GM18867 (cell line): ENCODE results near the gene SNCA.

Source experiments
- ATAC-seq: cut with Tn5 transposase; IDR thresholded peaks from one replicate; pipeline ENCODE4 v1.9.1; 2021; ENCODE audit warnings: mild to moderate bottlenecking, moderate library complexity; ENCODE audit not compliant: unreplicated experiment

The SNCA gene

GRCh38 chr4:89836897-89837384, at the start of gene SNCA:
Gene SNCA (minus strand): TSS chr4:89837161. CDS start chr4:89835667, 1,494 bp downstream.
- ATAC-seq, result no peak

DNA sequence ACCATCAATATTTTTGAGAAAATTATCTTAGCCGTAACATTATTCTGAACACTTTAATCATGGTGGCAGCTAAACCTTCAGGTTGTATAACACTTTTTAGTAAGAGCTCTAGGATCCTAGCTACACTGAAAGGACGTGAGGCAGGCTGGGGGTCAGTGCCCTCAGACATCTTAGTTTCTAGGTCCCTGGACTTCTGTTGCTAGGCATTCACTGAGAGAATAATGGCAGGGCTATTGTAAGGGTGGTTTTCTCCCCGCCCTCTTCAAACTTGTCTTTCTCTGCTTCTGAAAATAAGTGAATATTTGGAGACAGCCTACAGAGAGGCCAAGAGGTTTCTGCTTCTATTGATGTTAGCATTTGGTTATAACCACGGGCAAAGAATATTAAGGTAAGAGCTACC, 42.3 kb upstream of the SNCA start:
- ATAC-seq, result no peak

DNA sequence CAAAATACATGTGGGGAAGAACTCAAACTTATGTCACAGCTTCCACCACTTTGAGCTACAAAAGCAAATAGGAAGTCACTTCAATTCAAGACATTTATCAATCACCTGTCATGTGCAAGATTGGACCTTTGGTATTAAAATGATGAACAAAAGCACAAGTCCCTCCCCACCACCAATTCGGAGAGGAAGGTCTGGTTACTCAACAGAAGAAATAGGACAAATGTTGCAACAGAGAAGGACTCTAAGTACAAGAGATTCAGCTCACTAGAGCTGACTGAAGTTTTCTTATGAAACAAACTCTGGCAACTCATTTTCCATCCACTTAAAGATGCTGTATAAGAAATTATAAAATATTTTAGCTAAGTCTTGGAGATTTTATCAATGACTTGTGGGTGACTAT, 41.6 kb upstream of the SNCA start:
- ATAC-seq, result no peak

GRCh38 chr4:89876548-89876947, 39.6 kb upstream of the SNCA start:
- no peak for ATAC-seq

DNA sequence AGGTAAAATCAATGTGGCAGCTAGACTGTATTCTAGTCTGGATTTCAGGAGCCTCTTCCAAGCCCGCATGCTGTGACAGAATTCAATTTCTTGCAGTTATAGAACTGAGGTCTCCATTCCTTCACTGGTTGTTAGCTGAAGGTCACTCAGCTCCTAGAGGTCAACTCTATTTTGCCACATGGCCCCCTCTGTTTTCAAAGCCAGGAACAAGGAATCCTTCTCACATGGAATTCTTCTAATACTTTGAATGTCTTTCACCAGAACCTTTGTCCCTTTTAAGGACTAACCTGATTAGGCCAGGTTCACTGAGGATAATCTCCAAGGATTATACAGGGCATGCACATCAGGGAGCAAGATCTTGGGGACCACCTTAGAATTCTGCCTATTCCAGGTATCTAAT, 34.2 kb upstream of the SNCA start:
- ATAC-seq, result no peak

GRCh38 chr4:89868999-89869589, 32.1 kb upstream of the SNCA start:
- no peak for ATAC-seq

GRCh38 chr4:89868276-89868675, 31.3 kb upstream of the SNCA start:
- ATAC-seq, result no peak

DNA sequence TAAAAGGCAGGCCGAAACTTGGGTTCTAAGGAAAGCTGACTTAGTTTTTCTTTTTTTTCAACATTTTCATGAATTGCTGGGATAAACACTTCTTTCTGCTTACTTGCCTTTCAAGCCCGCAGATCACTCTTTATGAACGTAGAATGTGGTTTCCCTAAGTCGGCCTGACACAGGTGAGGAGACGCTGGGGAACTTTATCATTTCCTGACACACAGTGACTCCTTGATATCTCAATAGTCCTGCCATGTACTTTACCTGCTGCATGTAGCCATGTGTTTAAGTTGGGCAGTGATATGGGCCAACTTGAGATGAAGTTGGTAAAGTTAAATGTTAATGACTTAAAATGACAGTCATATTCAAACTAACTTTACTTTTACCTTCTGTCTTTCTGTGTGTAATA, 26.6 kb upstream of the SNCA start:
- no peak for ATAC-seq

GRCh38 chr4:89860971-89861370, 24.0 kb upstream of the SNCA start:
- no peak for ATAC-seq

DNA sequence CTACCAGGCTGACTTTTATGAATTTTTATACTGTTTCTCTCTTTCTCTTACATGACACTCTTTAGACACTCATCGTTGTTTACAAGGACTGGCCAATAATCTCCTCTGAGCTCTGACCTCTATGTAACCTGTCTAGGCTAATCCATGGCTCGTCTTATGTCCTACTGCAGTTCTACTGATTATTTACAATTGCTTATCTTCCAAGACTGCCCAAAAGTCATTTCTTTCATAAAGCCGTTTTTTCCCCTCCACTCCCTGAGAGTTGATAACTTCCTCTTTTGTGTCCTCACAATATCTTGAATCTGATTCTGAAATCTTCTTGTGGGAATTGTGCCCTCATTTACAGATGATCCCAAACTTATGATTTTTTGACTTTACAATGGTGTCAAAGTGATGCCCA, 18.3 kb upstream of the SNCA start:
- no peak for ATAC-seq

DNA sequence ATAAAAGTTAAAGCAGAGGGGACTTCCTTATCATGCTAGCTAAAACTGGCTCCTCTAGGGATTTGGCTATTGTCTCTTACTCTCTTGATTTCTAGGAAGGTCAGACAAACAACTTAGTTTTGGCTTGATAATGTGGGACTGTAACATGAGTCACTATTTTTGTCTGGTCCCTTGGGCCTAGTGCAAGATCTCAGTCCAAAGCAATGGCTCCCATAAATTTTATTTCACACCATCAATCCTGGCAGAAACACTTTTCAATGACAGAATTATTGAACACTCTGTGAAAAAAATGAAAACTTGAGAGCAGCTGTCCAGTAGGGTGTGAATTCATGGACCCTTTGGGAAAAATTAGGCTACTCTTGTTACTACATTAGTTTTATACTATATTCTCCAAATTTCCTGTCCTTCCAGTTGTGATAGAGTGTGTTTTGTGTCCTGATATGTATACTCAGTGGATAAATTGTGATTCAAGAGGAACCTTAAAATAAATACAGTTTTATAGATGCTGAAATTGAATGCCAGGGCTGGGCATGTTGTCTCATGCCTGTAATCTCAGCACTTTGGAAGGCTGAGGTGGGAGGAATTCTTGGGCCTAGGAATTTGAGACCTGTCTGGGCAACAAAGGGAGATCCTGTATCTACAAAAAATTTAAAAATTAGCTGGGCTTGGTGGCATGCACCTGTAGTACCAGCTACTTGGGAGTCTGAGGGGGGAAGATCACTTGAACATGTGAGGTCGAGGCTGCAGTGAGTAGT, 10.8 kb upstream of the SNCA start:
- ATAC-seq, result no peak

GRCh38 chr4:89839558-89839957, 2.6 kb upstream of the SNCA start:
- ATAC-seq, result no peak

DNA sequence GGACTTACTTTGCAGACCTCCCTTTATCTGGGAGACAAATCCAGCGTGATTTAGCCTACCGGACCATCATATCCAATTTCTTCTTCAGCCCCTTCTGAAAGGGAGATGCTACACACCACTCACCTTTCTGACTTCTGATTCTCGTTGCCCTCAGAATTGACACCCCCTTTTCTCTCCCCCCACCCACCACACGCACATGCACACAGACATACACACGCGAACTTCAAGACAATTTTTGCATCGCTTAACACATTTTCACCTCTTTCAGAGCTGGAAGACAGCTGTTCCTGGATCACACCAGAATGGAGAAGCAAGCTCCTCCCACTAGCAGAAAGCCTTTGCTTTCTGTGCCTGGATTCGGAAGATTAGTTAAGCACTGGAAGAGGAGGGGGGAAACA, 1.0 kb upstream of the SNCA start:
- no peak for ATAC-seq

GRCh38 chr4:89837385-89837992, 528 bp upstream of the SNCA start:
- no peak for ATAC-seq

DNA sequence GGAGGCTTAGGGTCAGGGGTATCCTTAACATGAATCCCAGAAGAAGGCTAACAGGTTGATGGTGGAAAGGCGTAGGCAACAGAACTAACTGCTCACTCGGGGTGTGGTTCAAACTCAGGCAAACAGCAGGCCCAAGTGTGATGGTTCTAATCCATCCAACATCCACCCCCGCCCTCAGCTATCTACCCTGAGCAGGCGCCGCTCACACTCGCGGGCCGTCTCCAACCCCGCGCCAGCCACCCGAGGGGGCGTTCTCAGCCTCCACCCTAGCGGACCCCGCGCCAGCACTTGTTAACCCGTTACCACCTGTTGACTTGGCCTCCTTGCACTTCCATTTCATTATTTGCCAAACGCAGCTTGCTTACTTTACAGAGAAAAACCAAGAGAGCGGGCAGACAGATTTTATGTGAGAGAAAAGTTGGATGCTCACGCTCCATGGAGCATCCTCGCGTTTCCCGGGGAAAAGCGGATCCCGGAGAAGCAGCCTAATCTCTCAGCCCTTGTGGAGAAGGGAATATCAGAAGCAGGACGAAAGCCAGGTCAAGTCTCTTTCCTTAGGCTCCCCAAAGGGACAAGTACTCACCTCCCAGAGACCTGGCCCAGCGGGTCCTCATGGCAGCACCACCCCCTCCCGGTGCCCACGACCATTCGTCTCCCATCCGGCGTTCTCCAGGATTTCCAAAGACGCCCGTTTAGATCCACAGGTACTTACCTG, 773 bp downstream of the SNCA start:
- no peak for ATAC-seq

DNA sequence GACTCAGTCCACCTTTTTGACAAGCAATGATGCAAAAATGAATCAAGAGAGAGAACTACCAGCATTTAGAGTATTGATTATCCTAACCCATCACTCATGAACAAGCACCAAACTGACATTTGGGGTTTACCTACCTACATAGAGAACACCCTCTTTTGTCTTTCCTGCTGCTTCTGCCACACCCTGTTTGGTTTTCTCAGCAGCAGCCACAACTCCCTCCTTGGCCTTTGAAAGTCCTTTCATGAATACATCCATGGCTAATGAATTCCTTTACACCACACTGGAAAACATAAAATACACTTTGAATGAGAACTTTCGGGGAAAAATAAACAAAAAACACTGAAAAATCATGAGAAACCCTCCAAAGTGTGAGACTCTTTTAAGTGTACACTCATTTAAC, 1.5 kb downstream of the SNCA start:
- no peak for ATAC-seq

- no peak for ATAC-seq
These were observed 2.3 kb downstream of the SNCA start for GRCh38 chr4:89834486-89835209.

GRCh38 chr4:89829470-89830138, 7.4 kb downstream of the SNCA start:
- peak; percentile 92 for ATAC-seq

- ATAC-seq, result no peak
These were observed 13.5 kb downstream of the SNCA start for GRCh38 chr4:89823416-89823815.

DNA sequence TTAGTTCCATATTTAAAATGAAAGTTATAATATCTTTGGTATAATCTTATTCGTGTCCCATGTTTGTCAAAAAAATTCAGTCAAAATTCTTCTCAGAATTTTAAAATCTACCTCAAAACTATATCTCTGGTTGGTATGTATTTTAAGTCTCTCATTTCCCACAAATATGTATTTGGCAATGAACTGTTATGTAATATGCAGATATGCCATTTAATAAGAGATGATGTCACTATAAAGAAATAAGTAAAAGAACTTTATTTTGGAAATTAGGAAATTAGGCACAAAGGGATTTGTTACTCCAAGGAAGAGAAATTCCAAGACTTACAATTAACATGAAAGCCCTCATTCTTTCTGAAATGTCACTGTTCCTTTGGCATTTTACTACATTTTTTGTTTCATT, 15.3 kb downstream of the SNCA start:
- ATAC-seq, result no peak
